ENCODE data around the gene SYNE1.

DNA sequence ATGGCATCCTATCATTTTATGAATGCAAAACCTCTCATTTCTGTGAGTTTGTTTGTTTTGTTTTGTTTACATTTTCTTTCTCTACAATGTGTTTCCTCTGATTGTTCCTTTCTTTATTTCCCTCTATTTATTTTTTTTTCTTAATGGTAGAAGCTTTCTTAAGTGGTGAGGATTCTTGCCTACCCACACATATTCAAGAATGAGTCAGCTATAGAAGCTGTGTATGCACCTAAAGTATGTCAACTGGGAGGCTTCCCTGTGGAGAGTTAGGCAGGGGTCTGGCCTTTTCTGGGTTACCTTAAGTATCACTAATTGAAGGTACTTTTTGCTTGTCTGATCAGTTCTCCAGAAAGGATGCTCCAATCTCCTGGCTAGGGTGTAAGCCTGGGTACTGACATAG lies 475.7 kb downstream of the SYNE1 start:
- no peak for TF ChIP-seq CTCF (IDR thresholded peaks at IDR 0.05)
- TF ChIP-seq POLR2A (IDR thresholded peaks at IDR 0.05): no peak

All from heart left ventricle (tissue), 13 donors.